Endothelial cell (in vitro differentiated cells): Measurements from ENCODE around the gene ASCL3. TPM values are rescaled to one million over a fixed set of nuclear protein-coding genes. Genes with fewer than 3 reads are reported as not detected.

ENCODE experiments used
- DNase-seq: peaks from one replicate; pipeline ENCODE4 v3.0.0; 2021; ENCODE audit warnings: low spot score
- H3K27ac Mint-ChIP-seq: one replicate; pipeline ENCODE4 v1.8.0; 2021; ENCODE audit warnings: mixed read lengths, inconsistent platforms; ENCODE audit not compliant: unreplicated experiment
- H3K27me3 Mint-ChIP-seq: one replicate; pipeline ENCODE4 v1.8.0; 2021; ENCODE audit warnings: mild to moderate bottlenecking, moderate library complexity, mixed read lengths, inconsistent platforms; ENCODE audit not compliant: unreplicated experiment
- H3K36me3 Mint-ChIP-seq: one replicate; pipeline ENCODE4 v1.8.0; 2021; ENCODE audit warnings: mild to moderate bottlenecking, low read depth, mixed read lengths, inconsistent platforms; ENCODE audit not compliant: unreplicated experiment
- H3K4me1 Mint-ChIP-seq: one replicate; pipeline ENCODE4 v1.8.0; 2021; ENCODE audit warnings: mild to moderate bottlenecking, mixed read lengths, inconsistent platforms; ENCODE audit not compliant: unreplicated experiment
- H3K4me3 Mint-ChIP-seq: one replicate; pipeline ENCODE4 v1.8.0; 2021; ENCODE audit warnings: mild to moderate bottlenecking, mixed read lengths, inconsistent platforms; ENCODE audit not compliant: unreplicated experiment
- H3K9me3 Mint-ChIP-seq: one replicate; pipeline ENCODE4 v1.8.0; 2021; ENCODE audit warnings: mixed read lengths, inconsistent platforms; ENCODE audit not compliant: unreplicated experiment
- total RNA-seq: library from RNA; stranded (reverse); fragmentation: NEBNext Ultra II Directional; extraction: Animal tissue kit (Norgen Biotek cat#: 25700); gene quantifications from one replicate; pipeline ENCODE4 v1.2.1, GENCODE V29; 2021; ENCODE audit not compliant: unreplicated experiment
- TF ChIP-seq, protein P1 (sequence below): fragments of 200-600 bp; sonication (generic); IDR thresholded peaks from one replicate; pipeline ENCODE4 v1.5.0; 2021; ENCODE audit warnings: antibody characterized with exemption; ENCODE audit not compliant: unreplicated experiment

Gene ASCL3
- total RNA-seq, 1 donor from 2014 or later, result not detected

DNA sequence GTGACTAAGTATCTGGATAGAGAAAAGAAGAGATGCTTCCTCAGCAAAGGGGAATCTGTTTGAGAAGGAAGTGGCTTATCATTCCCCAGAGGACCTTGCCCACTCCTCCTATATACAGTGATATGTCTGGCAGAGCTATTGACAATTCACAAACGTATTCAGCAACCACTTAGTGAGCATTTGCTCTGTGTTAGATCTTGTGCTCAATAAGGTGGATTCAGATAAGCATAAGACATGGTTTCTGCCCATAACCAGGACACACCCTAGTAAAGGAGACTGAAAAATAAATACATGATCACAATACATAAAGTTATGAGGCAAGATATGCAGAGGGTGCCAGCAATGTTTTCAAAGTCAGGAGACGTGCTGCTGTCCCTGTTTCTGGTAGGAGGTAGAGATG is 20.0 kb upstream of the ASCL3 start:
- DNase-seq, result no peak
- H3K4me1 Mint-ChIP-seq, result peaks cover 16% of the 10 kb centered on the region
- H3K36me3 Mint-ChIP-seq, result no peaks in the 10 kb centered on the region
- H3K27me3 Mint-ChIP-seq, result peaks cover 6% of the 10 kb centered on the region
- TF ChIP-seq, protein P1, sequence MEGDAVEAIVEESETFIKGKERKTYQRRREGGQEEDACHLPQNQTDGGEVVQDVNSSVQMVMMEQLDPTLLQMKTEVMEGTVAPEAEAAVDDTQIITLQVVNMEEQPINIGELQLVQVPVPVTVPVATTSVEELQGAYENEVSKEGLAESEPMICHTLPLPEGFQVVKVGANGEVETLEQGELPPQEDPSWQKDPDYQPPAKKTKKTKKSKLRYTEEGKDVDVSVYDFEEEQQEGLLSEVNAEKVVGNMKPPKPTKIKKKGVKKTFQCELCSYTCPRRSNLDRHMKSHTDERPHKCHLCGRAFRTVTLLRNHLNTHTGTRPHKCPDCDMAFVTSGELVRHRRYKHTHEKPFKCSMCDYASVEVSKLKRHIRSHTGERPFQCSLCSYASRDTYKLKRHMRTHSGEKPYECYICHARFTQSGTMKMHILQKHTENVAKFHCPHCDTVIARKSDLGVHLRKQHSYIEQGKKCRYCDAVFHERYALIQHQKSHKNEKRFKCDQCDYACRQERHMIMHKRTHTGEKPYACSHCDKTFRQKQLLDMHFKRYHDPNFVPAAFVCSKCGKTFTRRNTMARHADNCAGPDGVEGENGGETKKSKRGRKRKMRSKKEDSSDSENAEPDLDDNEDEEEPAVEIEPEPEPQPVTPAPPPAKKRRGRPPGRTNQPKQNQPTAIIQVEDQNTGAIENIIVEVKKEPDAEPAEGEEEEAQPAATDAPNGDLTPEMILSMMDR, result no peak
- no peaks in the 10 kb centered on the region for H3K9me3 Mint-ChIP-seq
- H3K4me3 Mint-ChIP-seq, result peak overlapping the region; percentile 28
- peak overlapping the region; percentile 39 for H3K27ac Mint-ChIP-seq

DNA sequence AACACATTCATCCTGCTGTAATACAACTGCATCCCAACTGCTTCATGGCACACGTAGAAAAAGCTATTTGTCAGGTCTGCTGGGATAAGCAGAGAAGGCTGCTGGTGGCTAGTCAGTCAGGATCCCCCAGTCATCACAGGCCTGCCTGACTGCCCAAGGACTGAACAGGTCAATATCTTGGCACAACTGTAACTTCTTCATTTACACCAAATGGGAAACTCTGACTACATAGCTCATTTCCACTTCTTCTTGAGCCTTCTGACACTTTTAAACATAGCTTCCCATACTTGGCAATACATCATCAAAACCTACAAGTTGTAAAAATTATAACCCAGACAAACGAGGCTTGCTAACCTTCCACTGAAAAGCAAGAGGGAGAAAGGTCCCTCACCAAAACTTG is 18.6 kb upstream of the ASCL3 start:
- peaks cover 16% of the 10 kb centered on the region for H3K4me1 Mint-ChIP-seq
- no peak for DNase-seq
- TF ChIP-seq, protein P1, result no peak
- peaks cover 6% of the 10 kb centered on the region for H3K27me3 Mint-ChIP-seq
- no peaks in the 10 kb centered on the region for H3K9me3 Mint-ChIP-seq
- H3K36me3 Mint-ChIP-seq, result no peaks in the 10 kb centered on the region
- no peak overlapping the region for H3K4me3 Mint-ChIP-seq
- no peak overlapping the region for H3K27ac Mint-ChIP-seq

DNA sequence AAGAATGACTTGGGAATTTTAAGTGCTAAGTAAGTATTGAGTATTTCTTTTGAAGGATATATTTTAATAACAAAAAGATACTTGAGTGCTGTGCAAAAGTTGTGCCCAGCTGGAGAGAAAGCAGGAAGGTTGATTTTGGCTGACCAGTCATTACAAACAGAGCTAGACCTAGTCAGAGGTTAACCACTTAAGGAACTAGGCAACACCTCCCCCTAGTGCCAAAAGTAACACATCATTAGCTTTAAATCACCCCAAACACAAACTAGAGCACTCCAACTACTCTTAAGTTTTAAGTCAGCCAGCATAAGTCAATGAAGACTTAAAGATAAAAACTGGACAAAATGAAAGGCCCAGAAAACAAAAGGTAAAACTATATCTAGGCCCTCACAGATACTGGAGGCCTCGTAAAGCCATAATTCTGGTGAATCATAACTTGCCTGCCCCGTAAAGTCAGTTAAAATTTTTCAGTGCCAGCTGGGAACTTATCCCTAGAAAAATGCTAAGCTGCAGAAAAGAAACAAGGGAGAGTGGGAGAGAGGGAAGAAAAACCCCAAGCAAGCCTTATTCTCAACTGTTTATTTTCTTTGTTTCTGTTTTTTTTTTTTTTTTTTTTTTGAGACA is 16.8 kb upstream of the ASCL3 start:
- Mint-ChIP-seq H3K9me3 (no peaks in the 10 kb centered on the region), H3K27ac (no peak overlapping the region), H3K4me3 (no peak overlapping the region), H3K36me3 (peaks cover 3% of the 10 kb centered on the region), H3K27me3 (peaks cover 3% of the 10 kb centered on the region), H3K4me1 (peaks cover 12% of the 10 kb centered on the region)
- TF ChIP-seq, protein P1, result no peak
- peak; percentile 40 for DNase-seq

DNA sequence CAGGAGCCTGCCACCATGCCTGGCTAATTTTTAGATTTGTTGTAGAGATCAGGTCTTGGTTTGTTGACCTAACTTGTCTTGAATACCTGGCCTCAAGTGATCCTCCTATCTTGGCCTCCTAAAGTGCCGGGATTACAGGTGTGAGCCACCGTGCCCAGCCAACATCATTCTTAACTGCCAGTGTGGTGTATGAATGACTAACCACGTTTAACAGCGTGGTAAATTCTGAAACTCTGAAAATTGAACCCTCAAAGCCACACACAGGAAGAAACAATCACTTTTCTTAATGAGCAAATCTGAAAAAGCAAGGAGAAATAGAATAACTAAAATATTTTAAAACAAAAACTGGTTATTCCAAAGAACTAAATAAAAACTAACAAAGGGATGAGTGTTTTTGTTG is 14.0 kb upstream of the ASCL3 start:
- H3K27me3 Mint-ChIP-seq, result no peaks in the 10 kb centered on the region
- H3K4me1 Mint-ChIP-seq, result no peaks in the 10 kb centered on the region
- peaks cover 7% of the 10 kb centered on the region for H3K36me3 Mint-ChIP-seq
- H3K4me3 Mint-ChIP-seq, result no peak overlapping the region
- DNase-seq, result no peak
- no peak overlapping the region for H3K27ac Mint-ChIP-seq
- H3K9me3 Mint-ChIP-seq, result no peaks in the 10 kb centered on the region
- TF ChIP-seq, protein P1, result no peak

DNA sequence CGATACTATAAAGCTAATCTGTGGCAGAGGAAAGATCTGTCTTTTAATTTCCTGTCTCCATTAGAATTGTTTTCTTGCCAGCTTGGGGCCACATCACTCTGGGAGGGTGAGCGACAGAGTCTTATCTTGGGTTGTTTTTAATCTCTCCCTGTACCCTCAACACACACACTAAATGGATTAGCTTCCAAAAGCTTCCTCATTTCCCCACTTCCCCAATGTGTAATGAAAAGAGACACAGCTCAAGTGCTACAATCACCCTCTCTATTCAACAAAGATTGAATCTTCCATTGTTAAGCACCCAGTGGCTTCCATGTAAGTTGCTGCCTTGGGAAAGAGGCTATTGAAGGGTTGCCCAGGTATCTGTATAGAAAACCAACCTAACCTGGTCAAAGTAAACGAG is 6.1 kb upstream of the ASCL3 start:
- H3K27ac Mint-ChIP-seq, result no peak overlapping the region

More for the DNA sequence above, 6.1 kb upstream of the ASCL3 start:
- H3K36me3 Mint-ChIP-seq, result peaks cover 2% of the 10 kb centered on the region
- no peak overlapping the region for H3K4me3 Mint-ChIP-seq
- H3K4me1 Mint-ChIP-seq, result no peaks in the 10 kb centered on the region
- TF ChIP-seq, protein P1, result no peak
- no peaks in the 10 kb centered on the region for H3K9me3 Mint-ChIP-seq
- H3K27me3 Mint-ChIP-seq, result no peaks in the 10 kb centered on the region
- DNase-seq, result no peak
